ENCODE data around the gene MGAM2.

The MGAM2 gene

GRCh38 chr7:142111499-142111898 lies at the start of gene MGAM2:
MGAM2 (plus strand) TSS chr7:142111718; CDS start chr7:142116874, 5,156 bp downstream.
- no peaks in the 10 kb centered on the region for H3K36me3 ChIP-seq (ENCODE audit: insufficient read depth, low read length)
- no peaks in the 10 kb centered on the region for H3K4me1 ChIP-seq (ENCODE audit: insufficient read depth, low read length)
- no peaks in the 10 kb centered on the region for H3K9me3 ChIP-seq (ENCODE audit: low read length)
- no peaks in the 10 kb centered on the region for H3K27me3 ChIP-seq (ENCODE audit: control insufficient read depth in 1 of 2, insufficient read depth in 2 of 2, low read length in 2 of 2)
- no peak within 1 kb of the TSS for H3K27ac ChIP-seq (ENCODE audit: low read depth, low read length)
- H3K4me3 ChIP-seq (ENCODE audit: low read depth in 1 of 2, low read length in 2 of 2) = no peak within 1 kb of the TSS
- H3K9ac ChIP-seq (ENCODE audit: low read length) = no peak within 1 kb of the TSS

- no peaks in the 10 kb centered on the region for H3K36me3 ChIP-seq (ENCODE audit: insufficient read depth, low read length)
- no peaks in the 10 kb centered on the region for H3K4me1 ChIP-seq (ENCODE audit: insufficient read depth, low read length)
- no peak overlapping the region for H3K27ac ChIP-seq (ENCODE audit: low read depth, low read length)
- no peak overlapping the region for H3K4me3 ChIP-seq (ENCODE audit: low read depth in 1 of 2, low read length in 2 of 2)
- no peaks in the 10 kb centered on the region for H3K27me3 ChIP-seq (ENCODE audit: control insufficient read depth in 1 of 2, insufficient read depth in 2 of 2, low read length in 2 of 2)
- no peak overlapping the region for H3K9ac ChIP-seq (ENCODE audit: low read length)
- no peaks in the 10 kb centered on the region for H3K9me3 ChIP-seq (ENCODE audit: low read length)
Observed at GRCh38 chr7:142063551-142064442, 47.7 kb upstream of the MGAM2 start.

- H3K27ac ChIP-seq (ENCODE audit: low read depth, low read length) = no peak overlapping the region
- H3K4me1 ChIP-seq (ENCODE audit: insufficient read depth, low read length) = no peaks in the 10 kb centered on the region
- H3K4me3 ChIP-seq (ENCODE audit: low read depth in 1 of 2, low read length in 2 of 2) = no peak overlapping the region
- H3K27me3 ChIP-seq (ENCODE audit: control insufficient read depth in 1 of 2, insufficient read depth in 2 of 2, low read length in 2 of 2) = no peaks in the 10 kb centered on the region
- no peaks in the 10 kb centered on the region for H3K36me3 ChIP-seq (ENCODE audit: insufficient read depth, low read length)
- H3K9me3 ChIP-seq (ENCODE audit: low read length) = no peaks in the 10 kb centered on the region
- H3K9ac ChIP-seq (ENCODE audit: low read length) = no peak overlapping the region
Observed at GRCh38 chr7:142066536-142066935, 45.0 kb upstream of the MGAM2 start.

- no peak overlapping the region for H3K9ac ChIP-seq (ENCODE audit: low read length)
- H3K4me1 ChIP-seq (ENCODE audit: insufficient read depth, low read length) = no peaks in the 10 kb centered on the region
- H3K9me3 ChIP-seq (ENCODE audit: low read length) = no peaks in the 10 kb centered on the region
- no peak overlapping the region for H3K27ac ChIP-seq (ENCODE audit: low read depth, low read length)
- H3K27me3 ChIP-seq (ENCODE audit: control insufficient read depth in 1 of 2, insufficient read depth in 2 of 2, low read length in 2 of 2) = no peaks in the 10 kb centered on the region
- H3K4me3 ChIP-seq (ENCODE audit: low read depth in 1 of 2, low read length in 2 of 2) = no peak overlapping the region
- H3K36me3 ChIP-seq (ENCODE audit: insufficient read depth, low read length) = no peaks in the 10 kb centered on the region
Observed at GRCh38 chr7:142077762-142078161, 33.8 kb upstream of the MGAM2 start.

- Histone ChIP-seq H3K27ac (ENCODE audit: low read depth, low read length) (no peak overlapping the region), H3K36me3 (ENCODE audit: insufficient read depth, low read length) (no peaks in the 10 kb centered on the region), H3K4me3 (ENCODE audit: low read depth in 1 of 2, low read length in 2 of 2) (no peak overlapping the region), H3K9ac (ENCODE audit: low read length) (no peak overlapping the region), H3K27me3 (ENCODE audit: control insufficient read depth in 1 of 2, insufficient read depth in 2 of 2, low read length in 2 of 2) (no peaks in the 10 kb centered on the region), H3K9me3 (ENCODE audit: low read length) (no peaks in the 10 kb centered on the region), H3K4me1 (ENCODE audit: insufficient read depth, low read length) (no peaks in the 10 kb centered on the region)
Observed at GRCh38 chr7:142083605-142084004, 27.9 kb upstream of the MGAM2 start.

- Histone ChIP-seq H3K4me3 (ENCODE audit: low read depth in 1 of 2, low read length in 2 of 2) (no peak overlapping the region), H3K27me3 (ENCODE audit: control insufficient read depth in 1 of 2, insufficient read depth in 2 of 2, low read length in 2 of 2) (no peaks in the 10 kb centered on the region), H3K27ac (ENCODE audit: low read depth, low read length) (no peak overlapping the region), H3K9ac (ENCODE audit: low read length) (no peak overlapping the region), H3K9me3 (ENCODE audit: low read length) (no peaks in the 10 kb centered on the region), H3K4me1 (ENCODE audit: insufficient read depth, low read length) (no peaks in the 10 kb centered on the region), H3K36me3 (ENCODE audit: insufficient read depth, low read length) (no peaks in the 10 kb centered on the region)
Observed at GRCh38 chr7:142085428-142085827, 26.1 kb upstream of the MGAM2 start.

GRCh38 chr7:142088022-142088714 lies 23.4 kb upstream of the MGAM2 start:
- H3K9ac ChIP-seq (ENCODE audit: low read length) = no peak overlapping the region
- no peak overlapping the region for H3K4me3 ChIP-seq (ENCODE audit: low read depth in 1 of 2, low read length in 2 of 2)
- H3K4me1 ChIP-seq (ENCODE audit: insufficient read depth, low read length) = no peaks in the 10 kb centered on the region
- H3K9me3 ChIP-seq (ENCODE audit: low read length) = no peaks in the 10 kb centered on the region
- no peaks in the 10 kb centered on the region for H3K36me3 ChIP-seq (ENCODE audit: insufficient read depth, low read length)
- no peak overlapping the region for H3K27ac ChIP-seq (ENCODE audit: low read depth, low read length)
- no peaks in the 10 kb centered on the region for H3K27me3 ChIP-seq (ENCODE audit: control insufficient read depth in 1 of 2, insufficient read depth in 2 of 2, low read length in 2 of 2)

- no peaks in the 10 kb centered on the region for H3K27me3 ChIP-seq (ENCODE audit: control insufficient read depth in 1 of 2, insufficient read depth in 2 of 2, low read length in 2 of 2)
- H3K27ac ChIP-seq (ENCODE audit: low read depth, low read length) = no peak overlapping the region
- H3K36me3 ChIP-seq (ENCODE audit: insufficient read depth, low read length) = no peaks in the 10 kb centered on the region
- H3K9ac ChIP-seq (ENCODE audit: low read length) = no peak overlapping the region
- H3K4me1 ChIP-seq (ENCODE audit: insufficient read depth, low read length) = no peaks in the 10 kb centered on the region
- no peaks in the 10 kb centered on the region for H3K9me3 ChIP-seq (ENCODE audit: low read length)
- H3K4me3 ChIP-seq (ENCODE audit: low read depth in 1 of 2, low read length in 2 of 2) = no peak overlapping the region
Observed at GRCh38 chr7:142089035-142089434, 22.5 kb upstream of the MGAM2 start.

- Histone ChIP-seq H3K9me3 (ENCODE audit: low read length) (no peaks in the 10 kb centered on the region), H3K27ac (ENCODE audit: low read depth, low read length) (no peak overlapping the region), H3K36me3 (ENCODE audit: insufficient read depth, low read length) (no peaks in the 10 kb centered on the region), H3K4me1 (ENCODE audit: insufficient read depth, low read length) (no peaks in the 10 kb centered on the region), H3K27me3 (ENCODE audit: control insufficient read depth in 1 of 2, insufficient read depth in 2 of 2, low read length in 2 of 2) (no peaks in the 10 kb centered on the region), H3K9ac (ENCODE audit: low read length) (no peak overlapping the region), H3K4me3 (ENCODE audit: low read depth in 1 of 2, low read length in 2 of 2) (no peak overlapping the region)
Observed at GRCh38 chr7:142091961-142092360, 19.6 kb upstream of the MGAM2 start.

- H3K9me3 ChIP-seq (ENCODE audit: low read length) = no peaks in the 10 kb centered on the region
- no peaks in the 10 kb centered on the region for H3K36me3 ChIP-seq (ENCODE audit: insufficient read depth, low read length)
- H3K9ac ChIP-seq (ENCODE audit: low read length) = no peak overlapping the region
- H3K27me3 ChIP-seq (ENCODE audit: control insufficient read depth in 1 of 2, insufficient read depth in 2 of 2, low read length in 2 of 2) = no peaks in the 10 kb centered on the region
- no peaks in the 10 kb centered on the region for H3K4me1 ChIP-seq (ENCODE audit: insufficient read depth, low read length)
- H3K27ac ChIP-seq (ENCODE audit: low read depth, low read length) = no peak overlapping the region
- H3K4me3 ChIP-seq (ENCODE audit: low read depth in 1 of 2, low read length in 2 of 2) = no peak overlapping the region
Observed at GRCh38 chr7:142094861-142095260, 16.7 kb upstream of the MGAM2 start.

GRCh38 chr7:142097571-142097970 lies 13.9 kb upstream of the MGAM2 start:
- no peak overlapping the region for H3K27ac ChIP-seq (ENCODE audit: low read depth, low read length)
- no peaks in the 10 kb centered on the region for H3K4me1 ChIP-seq (ENCODE audit: insufficient read depth, low read length)
- H3K36me3 ChIP-seq (ENCODE audit: insufficient read depth, low read length) = no peaks in the 10 kb centered on the region
- H3K9ac ChIP-seq (ENCODE audit: low read length) = no peak overlapping the region
- no peak overlapping the region for H3K4me3 ChIP-seq (ENCODE audit: low read depth in 1 of 2, low read length in 2 of 2)
- H3K27me3 ChIP-seq (ENCODE audit: control insufficient read depth in 1 of 2, insufficient read depth in 2 of 2, low read length in 2 of 2) = no peaks in the 10 kb centered on the region
- H3K9me3 ChIP-seq (ENCODE audit: low read length) = no peaks in the 10 kb centered on the region
